ENCODE data around the gene TOM1L2.
A peak's percentile ranks its signal among the peaks of the same experiment; 100 is the strongest.
"Not testable (repeated sequence)": the region's sequence is repeated elsewhere in the genome, so short reads cannot be mapped to it uniquely, and the experiment has no call there.

TOM1L2 gene

DNA sequence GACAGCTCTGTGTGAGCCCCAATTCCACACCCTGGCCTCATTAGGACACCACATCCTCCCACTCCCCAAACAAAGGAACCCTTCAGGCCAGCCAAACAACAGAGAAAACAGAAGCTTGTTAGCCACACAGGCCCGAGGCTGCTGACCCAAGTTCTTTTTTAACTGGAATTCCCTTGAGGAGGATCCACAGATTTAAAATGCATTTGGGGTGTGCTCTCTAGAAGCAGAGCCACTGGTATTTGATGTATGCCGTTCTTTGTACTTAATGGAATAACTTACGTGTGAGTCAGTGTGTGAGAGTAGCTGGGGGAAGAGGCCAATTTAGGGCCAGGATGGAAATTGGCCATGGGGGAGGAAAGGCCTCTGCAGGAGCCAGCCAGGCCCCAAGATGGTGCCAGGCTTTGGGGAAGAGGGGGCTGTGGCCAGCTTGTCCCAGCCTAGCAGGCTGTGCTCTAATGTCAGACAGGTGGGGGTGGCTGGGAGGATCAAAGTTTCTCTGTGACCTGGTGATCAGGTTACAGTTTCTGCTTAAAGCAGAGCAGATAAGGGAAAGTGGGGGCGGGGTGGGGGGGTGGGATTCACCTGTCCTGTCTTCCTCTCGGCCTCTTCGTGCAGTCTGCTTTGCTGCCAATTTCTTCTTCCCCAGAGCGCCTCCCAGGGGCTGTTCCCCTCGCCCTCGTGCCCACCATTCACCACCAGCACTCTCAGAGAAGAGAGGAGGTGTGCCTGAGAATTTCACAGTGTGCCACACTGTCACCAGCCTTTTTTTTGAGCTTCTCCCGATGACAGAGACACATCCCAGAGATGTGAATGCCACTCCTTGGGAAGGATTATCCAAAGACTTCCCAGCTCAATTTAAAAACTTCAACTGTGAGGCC lies 50.8 kb downstream of the TOM1L2 start:
- DNase-seq = peak in 1 of 3 experiments; percentile 2

DNA sequence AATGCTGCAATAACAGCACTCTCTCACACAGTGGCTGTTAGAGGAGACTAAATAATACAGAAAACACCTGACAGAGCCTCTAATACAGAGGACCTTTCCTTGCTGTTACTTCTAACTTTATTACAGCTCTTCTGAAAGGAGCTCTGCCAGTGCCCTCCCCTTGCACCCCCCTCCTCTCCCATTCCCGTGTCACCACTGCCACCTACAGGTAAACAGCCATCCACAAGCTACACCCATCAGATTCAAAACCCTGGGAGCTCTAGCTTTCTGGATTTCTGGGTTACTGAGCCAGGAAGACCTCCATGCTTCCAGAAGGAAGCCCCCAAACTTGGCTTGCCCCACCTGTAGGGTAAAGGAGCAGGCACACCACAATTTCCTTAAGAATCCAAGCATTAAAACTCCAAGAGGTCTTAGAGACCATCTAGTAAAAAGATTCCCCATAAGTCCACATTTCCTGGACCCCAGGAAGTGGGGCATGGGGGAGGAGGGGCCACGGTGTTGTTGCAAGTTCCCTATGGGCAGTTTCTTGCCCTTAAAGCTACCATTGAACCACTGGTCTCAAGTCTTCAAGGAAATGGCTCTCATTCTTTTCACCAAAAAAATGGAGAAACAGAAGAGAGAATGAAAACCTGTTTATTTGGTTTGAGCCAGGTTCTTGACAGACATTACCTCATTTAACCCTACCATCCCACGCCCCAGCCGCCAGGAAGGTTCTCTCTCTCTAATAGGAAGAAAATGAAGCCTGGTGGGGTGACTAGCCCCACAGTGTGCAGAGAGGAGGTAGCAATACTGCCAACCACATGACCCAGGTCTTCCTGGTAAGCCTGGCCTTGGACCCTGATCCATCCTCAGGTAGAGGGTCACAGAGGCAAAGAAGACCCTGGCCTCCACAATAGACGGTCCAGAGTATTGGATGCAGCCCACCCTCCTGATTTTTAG lies 52.8 kb downstream of the TOM1L2 start:
- peak; percentile 46 to 78 (median 49) for DNase-seq

DNA sequence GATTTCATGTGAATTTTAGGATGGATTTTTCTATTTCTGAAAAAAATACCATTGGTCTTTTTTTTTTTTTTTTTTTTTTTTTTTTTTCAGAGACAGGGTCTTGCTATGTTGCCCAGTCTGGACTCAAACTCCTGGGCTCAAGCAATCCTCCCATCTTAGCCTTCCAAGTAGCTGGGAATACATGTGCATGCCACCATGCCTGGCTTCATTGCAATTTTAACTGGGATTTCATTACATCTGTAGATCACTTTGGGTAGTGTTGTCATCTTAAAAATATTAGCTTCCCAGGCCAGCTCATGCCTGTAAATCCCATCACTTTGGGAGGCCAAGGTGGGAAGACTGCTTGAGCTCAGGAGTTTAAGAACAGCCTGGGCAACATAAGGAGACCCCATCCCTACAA lies 54.8 kb downstream of the TOM1L2 start:
- DNase-seq = no peak

DNA sequence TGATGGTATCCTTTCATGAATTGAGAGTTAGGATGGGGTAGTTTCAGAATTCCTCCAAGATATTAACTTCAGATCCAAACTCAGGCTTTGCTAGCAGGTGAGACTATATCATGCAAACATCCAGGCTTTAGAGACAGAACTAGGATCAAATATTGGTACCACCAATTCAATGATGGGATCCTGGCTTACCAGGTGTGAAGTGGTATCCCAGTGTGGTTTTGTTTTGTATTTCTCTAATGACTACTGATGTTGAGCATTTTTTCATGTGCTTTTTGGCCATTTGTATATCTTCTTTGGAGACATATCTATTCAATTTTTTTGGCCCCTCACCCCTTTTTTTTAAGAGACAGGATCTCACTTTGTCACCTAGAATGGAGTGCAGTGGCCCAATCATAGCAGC lies 57.0 kb downstream of the TOM1L2 start:
- no peak for DNase-seq

DNA sequence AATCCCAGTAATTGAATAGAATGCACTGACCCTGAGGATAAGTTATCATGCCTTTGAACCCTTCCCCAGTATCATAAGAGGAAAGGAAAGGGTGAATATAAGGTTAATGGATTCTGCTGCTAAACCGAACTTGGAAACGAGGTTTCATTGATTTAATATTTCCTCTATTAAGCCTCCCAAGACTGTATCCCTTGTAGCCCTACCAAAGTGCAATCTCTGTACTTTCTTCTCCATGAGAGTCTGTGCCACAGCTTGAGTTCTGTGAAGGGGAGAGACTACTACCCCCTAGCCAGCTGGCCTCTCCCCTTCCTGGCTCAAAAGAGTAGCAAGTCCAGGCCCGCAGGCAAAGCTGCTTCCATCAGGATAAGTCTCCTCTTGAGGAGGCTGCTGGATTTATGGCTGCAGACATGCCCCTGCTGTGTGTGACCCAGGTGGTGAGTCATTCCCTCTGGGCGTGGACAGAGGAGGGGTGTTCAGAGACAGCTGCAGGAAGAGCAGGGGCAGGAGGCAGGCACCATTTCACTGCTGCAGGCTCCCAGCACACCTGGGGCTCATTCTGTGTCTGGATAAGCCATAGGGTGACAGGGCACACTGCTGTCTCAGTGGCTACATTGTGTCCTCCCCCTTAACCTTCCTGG lies 58.4 kb downstream of the TOM1L2 start:
- peak; percentile 86 to 97 (median 90) for DNase-seq

DNA sequence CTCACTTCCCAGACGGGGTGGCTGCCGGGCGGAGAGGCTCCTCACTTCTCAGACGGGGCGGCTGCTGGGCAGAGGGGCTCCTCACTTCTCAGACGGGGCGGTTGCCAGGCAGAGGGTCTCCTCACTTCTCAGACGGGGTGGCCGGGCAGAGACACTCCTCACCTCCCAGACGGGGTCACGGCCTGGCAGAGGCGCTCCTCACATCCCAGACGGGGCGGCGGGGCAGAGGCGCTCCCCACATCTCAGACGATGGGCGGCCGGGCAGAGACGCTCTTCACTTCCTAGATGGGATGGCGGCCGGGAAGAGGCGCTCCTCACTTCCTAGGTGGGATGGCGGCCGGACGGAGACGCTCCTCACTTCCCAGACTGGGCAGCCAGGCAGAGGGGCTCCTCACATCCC lies 59.9 kb downstream of the TOM1L2 start:
- not testable (repeated sequence) for DNase-seq

DNA sequence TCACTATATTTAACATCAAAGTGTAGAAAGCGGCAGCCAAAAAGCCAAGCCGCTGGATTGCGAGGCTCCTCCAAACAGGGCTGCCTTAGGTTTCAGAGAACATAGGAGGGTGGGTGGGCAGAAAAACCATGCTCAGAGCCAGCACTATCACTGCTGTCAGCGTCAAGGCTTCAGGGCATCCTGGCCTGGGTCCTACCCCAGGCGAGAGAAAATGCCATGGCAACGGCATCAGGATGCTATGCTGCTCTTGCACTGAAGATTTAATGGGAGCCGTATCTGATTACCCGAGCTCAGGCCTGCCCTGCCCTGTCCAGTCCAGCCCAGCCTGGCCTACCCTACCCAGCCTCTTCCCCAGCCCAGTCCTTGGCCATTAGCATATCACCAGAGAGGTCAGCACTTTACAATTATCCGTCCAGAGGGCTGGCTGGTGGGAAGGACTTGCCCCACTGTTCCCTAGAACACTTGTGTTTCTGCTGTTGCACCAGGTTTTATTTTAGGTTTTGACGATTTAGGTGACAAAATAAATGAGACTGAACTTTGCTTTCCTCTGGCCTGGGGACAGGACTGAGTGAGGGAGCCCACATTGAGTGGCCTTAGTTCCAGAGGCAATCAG lies 61.1 kb downstream of the TOM1L2 start:
- peak in 2 of 3 experiments; percentile 25 to 36 for DNase-seq

DNA sequence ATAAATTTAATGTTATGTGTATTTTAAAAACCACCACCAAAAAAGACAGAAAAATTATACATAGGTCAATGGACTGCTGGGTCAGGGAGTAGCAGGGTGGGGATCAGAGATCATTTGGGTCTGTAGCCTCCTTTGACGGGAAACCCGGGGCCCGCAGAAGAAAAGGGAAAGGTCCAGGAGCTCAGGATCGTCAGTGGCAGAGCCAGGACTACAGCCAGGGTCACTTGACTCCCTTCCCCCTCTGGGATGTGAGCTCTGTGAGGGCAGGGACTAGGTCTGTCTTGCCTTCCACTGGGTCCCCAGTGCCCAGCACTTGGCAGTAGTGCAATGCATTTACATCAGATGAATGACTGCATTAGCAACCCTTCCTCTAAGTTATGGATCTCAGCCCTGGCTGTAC lies 62.1 kb downstream of the TOM1L2 start:
- no peak for DNase-seq

DNA sequence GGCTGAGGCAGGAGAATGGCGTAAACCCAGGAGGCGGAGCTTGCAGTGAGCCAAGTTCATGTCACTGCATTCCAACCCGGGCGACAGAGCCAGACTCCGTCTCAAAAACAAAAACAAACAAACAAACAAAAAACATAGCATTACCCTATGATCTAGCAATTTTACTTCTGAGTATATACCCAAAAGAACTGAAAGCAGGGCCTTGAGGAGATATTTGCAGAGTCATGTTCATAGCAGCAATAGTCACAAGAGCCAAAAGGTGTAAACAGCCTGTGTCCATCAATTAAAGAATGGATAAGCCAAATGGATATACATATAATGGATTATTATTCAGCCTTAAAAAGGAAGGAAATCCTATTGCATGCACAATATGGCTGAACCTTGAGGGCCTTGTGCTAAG lies 63.1 kb downstream of the TOM1L2 start:
- DNase-seq = no peak

DNA sequence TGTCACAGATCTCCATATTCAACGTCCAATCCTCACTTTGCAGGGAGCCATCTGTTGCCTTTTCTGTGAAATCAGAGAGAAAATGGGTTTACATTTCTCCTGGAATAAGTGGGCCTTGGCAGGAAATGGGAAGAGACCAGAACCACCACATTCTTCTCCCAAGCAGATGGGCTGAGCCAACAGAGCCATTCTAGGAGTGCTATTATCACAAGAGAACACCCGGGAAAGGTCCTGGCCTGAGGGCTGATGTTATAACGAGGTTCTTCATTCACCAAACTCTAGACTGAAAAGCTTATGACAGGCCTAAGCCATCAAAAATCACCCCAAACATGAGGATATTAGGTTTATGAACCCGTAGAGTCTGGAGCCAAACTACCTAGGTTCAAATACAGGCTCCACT lies 64.7 kb downstream of the TOM1L2 start:
- peak in 1 of 3 experiments; percentile 24 for DNase-seq

DNA sequence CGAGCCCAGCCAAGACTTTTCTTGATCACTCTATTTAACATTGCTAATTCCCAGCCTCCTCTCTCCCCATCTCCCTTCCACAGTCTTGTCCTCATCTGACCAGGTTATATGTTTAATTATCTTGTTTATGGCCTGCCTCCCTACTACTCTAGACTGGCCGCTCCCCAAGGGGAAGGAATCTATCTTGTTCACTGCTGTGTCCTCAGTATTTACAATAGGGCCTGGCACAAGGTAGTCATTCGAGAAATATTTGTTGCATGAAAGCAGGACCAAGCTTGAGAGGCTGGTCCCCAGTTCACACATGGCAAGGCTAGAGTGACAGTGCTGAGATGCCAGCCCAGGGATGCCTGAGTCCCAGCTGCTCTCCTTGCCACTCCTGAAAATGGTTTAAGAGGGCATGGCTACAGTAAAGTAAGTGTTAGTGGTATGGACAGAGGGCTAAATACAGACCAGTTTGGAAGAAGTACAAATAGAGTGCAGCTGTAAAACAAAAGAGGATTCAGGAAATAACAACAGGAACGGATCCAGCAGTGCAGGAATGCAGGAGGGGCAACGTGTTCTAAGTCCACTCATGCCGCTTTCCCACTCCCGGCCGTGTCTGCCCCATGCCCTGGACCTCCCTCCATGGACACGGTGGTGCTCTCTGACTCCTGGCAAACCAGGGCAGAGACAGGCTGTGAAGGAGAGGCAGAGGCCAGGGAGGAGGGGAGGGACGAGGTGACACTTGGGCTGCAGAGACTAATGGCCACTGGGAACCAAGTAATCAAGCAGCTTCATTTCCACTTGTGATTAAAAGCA lies 65.6 kb downstream of the TOM1L2 start:
- no peak for DNase-seq

DNA sequence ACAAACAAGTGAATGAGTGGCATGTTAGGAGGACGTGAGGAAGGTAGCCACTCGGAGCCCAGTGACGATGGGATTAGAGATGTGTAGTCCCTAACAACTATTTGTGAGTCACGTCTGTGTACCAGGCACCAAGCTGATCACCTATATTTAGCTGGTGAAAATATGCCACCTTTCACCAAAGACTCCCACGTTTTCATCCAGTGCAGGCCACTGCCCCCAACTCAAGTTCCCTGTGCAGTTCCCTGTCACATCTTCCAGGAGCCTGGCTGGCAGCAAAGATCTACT lies 67.2 kb downstream of the TOM1L2 start:
- no peak for DNase-seq

DNA sequence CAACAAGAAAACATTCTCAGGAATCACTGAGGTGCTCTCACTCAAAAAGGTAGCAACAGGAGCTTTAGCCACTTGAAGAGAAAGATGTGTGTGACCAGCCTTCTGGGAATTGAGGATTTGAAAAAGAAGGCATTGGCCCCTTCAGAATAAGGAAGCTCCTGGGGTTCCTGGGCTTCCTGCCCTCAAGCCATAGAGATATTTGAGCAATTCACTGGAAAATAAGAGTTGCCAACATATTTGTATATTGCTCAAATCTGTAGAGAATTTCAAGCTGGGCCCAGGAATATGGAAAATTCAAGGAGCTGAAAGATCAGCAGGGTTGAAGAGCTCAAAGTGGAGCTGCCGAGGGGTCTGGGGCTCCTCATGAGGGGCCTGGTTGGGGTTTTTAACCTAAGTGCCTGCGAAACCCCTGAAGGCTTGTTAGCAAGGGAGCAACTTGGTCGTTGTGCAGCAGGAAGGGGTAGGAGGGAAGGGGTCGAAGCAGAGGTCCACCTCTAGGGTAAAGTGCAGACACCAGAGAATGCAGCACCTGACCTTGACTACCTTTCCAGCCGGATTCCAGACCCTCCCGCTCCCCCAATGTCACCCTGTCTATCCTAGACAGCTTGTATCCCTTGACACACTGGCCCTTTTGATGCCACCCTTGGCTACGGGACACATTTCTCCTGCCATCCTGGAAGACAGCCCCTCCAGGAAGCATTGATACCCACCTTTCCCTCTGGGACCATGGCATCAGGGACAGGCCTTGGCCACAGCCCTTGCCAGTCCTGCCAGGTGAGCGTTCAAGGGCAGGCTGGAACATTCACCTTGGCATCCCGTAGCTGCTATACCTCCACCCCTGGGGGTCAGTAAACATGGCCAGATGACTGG lies 67.8 kb downstream of the TOM1L2 start:
- no peak for DNase-seq

DNA sequence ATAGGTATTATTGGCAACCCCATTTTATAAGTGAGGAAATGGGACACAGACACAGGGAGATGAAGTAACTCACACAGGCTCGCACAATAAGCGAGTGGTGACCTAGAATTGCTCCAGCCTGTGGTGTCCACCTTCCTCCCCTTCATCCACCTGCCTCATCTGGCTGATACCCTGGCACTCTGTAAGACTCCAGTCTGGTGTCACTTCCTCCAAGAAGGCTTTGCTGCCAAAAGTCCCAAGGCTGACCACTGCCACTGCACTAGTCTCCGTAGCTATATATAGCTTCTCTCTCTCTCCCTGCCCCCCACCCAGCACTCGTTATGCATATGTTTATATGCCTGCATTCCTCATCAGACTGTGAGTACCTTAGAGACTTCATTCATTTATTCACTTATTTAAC lies 69.3 kb downstream of the TOM1L2 start:
- DNase-seq = no peak

DNA sequence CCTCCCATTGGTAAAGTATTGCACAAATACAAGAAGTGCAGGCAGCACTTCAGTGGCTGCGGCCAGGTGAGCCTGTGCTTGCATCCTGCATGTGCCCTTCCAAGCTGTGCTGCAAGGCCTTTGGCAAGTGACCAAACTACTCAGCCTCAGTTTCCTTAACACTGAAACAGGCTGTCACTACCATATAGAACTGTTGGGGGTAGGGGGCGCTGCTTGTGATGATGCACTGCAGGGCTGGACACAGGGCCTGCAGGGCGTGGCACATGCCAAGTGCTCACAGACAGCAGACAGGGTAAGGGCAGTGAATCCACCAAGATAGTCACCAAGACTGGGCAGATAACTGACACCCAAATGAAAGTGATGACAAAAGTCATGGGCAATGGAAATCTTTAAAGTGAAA lies 69.8 kb downstream of the TOM1L2 start:
- no peak for DNase-seq

DNA sequence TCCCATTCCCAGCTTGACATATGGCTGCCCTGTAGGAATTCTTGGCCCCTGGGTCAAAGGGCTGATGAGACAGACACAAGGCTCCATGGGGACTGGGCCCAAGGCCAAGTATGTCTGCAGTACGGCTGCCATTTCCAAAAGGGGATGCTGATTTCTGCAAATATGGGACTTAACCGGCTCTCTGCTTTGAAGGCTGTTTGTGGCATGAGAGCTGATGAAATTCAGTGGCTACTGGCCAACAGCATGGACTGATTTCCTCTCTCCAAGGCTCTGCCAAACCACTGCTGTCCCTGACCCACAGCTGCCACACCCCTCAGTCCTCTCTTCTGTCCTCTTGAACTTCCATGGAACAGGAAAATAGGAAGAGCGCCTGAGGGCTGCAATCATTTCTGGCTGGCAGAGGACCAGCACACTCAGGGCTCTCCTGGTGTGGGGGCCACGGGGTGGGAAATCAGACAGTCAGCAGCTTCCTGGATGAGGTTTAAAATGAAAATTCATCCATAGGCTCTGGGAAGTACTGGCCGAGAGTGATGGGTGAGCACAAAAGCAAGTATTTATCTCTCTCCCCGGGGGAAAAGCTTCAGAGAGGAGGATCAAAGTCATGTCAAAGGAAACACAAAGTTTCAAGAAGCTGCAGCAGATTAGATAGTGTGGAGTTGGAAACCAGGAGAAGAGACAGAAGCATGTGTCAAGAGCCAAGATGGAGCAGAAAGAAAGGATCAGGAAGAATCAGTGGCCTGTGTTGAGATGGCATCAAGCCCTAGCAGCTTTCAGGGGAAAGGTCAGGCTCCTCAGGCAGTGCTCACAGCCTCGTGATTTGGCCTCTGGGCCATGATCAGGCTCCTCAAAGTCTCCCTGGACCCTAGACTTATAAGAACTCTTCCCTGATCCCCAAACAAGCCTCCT lies 71.3 kb downstream of the TOM1L2 start:
- peak; percentile 6 to 56 (median 10) for DNase-seq

DNA sequence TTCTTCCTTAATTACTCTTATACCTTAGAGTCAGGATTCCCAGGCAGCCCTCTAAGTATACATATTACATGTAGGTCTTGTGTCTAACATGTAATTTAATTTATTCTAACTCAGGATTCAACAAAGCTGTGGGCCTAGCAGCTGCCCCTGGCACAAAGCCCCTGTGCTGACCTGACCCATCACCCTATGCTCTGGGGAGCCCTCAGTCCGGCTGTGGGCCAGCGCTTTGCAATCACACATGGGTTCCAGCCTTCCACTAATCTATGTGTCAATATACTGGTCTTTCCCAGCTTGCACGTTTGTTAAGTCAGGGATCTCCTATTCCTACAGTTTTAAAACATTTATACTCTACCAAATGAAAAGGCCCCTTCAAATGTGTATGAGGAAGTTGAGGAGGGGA lies 72.7 kb downstream of the TOM1L2 start:
- no peak for DNase-seq

DNA sequence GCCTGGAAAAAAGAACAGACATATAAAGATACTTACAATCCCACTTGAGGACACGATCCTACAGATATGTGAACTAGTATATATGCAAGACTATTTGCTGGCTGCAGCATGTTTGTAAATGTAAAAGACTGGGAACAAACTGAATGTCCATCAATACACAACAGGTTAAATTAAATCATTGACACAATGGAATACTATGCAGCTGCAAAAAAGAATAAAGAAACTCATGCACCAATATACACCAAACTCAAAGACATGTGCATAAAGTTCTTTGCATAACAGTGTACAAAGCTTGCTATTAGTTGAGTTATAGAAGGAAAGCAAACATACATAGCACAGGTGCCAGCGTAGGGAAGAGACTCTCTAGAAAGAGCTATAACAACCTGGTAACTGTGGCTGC lies 73.5 kb downstream of the TOM1L2 start:
- no peak for DNase-seq

DNA sequence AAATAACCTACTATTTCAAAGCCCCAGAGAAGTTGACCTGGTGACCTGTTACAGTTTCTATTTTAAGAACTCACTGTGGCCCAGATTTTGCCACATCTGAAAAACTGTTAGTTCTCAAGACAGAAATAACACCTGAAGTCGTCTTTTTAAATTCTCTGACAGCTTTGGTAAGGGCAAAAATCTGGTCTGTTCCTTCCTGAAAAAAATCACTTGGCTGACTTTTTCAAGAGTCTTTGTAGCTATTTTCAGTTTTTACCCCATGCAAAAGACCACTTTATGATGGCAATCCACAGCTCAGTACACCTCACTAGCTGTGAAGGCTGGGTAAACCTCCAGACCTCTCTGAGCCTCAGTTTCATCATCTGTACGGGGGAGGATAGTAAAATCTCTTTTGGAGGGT lies 74.8 kb downstream of the TOM1L2 start:
- no peak for DNase-seq

DNA sequence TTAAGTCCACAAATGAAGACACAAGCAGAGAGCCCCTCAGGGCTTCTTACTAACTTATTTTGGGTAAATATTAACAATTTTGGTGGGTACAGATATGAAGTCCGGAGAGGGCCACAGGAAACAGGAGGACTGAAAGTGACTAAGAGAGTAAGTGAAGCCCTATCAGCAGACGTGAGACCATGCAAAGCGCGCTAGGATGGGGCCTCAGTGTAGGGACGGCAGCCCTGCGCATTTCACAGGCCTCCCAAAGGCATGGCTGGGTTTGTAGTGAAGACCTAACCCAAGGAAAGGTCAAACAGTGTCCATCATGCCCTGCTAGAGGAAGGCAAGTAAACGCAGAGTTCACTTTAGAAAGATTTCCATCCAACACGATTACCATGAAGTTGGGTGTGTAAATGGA lies 75.5 kb downstream of the TOM1L2 start:
- no peak for DNase-seq

Data from NCI-H1417 (cell line).